Panc1 (cell line): ENCODE measurements around the gene OPN1LW. TPM values are rescaled to one million over a fixed set of nuclear protein-coding genes. Genes with fewer than 3 reads are reported as not detected.
A peak's percentile ranks its signal among the peaks of the same experiment; 100 is the strongest.
"Not testable (repeated sequence)": the region's sequence is repeated elsewhere in the genome, so short reads cannot be mapped to it uniquely, and the experiment has no call there.

ENCODE experiments used
- ATAC-seq: fragments of 200-7000 bp; cut with Tn5 transposase; 2 replicates; pipeline ENCODE4 v1.9.1; 2020; ENCODE audit warnings: mild to moderate bottlenecking, moderate library complexity
- BruUV-seq: library from RNA; stranded (reverse); fragments of 400-500 nt; replicated peaks from 2 replicates; lab custom pipeline; 2021; lab: Mats Ljungman, UMichigan
- CTCF ChIA-PET: fragments of 300-600 bp; sonication (Branson Sonifier 250); formaldehyde crosslinking; loops from one replicate; lab custom pipeline; 2022; ENCODE audit warnings: antibody characterized with exemption; lab: Charles Lee
- POLR2A ChIA-PET: fragments of 300-600 bp; sonication (Branson Sonifier 250); formaldehyde crosslinking; loops from one replicate; lab custom pipeline; 2022; ENCODE audit warnings: antibody characterized with exemption; lab: Charles Lee
- DNase-seq: peaks from one replicate; pipeline ENCODE4 v3.0.0-alpha.2; 2010; ENCODE audit warnings: low read depth, low spot score
- H3K27ac ChIP-seq: 2 replicates; pipeline ENCODE4 v1.5.1; 2011; ENCODE audit warnings: mild to moderate bottlenecking, low read length, inconsistent platforms
- H3K27me3 ChIP-seq: fragments of 200-500 bp; sonication (Bioruptor generic); 2 replicates; pipeline ENCODE4 v1.6.0; 2014; ENCODE audit warnings: low read length, inconsistent platforms; ENCODE audit not compliant: control insufficient read depth, insufficient read depth
- H3K36me3 ChIP-seq: fragments of 200-500 bp; sonication (Bioruptor generic); 2 replicates; pipeline ENCODE4 v1.5.1; 2014; ENCODE audit warnings: inconsistent platforms, mild to moderate bottlenecking, low read length, moderate library complexity; ENCODE audit not compliant: control insufficient read depth, insufficient read depth
- H3K4me1 ChIP-seq: 2 replicates; pipeline ENCODE4 v1.5.1; 2011; ENCODE audit warnings: inconsistent platforms, mild to moderate bottlenecking, low read length, moderate library complexity; ENCODE audit not compliant: control insufficient read depth, insufficient read depth
- H3K4me3 ChIP-seq, 2 experiments: 2 replicates each; pipeline ENCODE4 v1.5.1; 2011 to 2012; ENCODE audit warnings: low read depth in 2 of 2, low read length in 2 of 2, mild to moderate bottlenecking in 2 of 2, inconsistent platforms in 1 of 2, moderate library complexity in 1 of 2
- H3K9me3 ChIP-seq: fragments of 200-500 bp; sonication (Bioruptor generic); 2 replicates; pipeline ENCODE4 v1.5.1; 2014; ENCODE audit warnings: low read depth, mild to moderate bottlenecking, inconsistent platforms, low read length, moderate library complexity; ENCODE audit not compliant: control insufficient read depth, insufficient read depth
- in situ Hi-C: cut with HindIII; loops from 2 replicates; pipeline ENCODE4 v1.10.0; 2016; ENCODE audit warnings: low sequenced_read_pairs, low pct_unique_long_range_greater_than_20kb
- intact Hi-C: fragments of 100-400 bp; cut with micrococcal nuclease; formaldehyde crosslinking; loops from one replicate; pipeline ENCODE4 v1.10.0; 2022; ENCODE audit not compliant: unreplicated experiment
- total RNA-seq: library from RNA; stranded (reverse); gene quantifications from one replicate; pipeline ENCODE4 v1.2.1, GENCODE V29; 2021; ENCODE audit not compliant: unreplicated experiment

OPN1LW gene
- total RNA-seq, 1 experiment from 2014 or later: not detected

DNA sequence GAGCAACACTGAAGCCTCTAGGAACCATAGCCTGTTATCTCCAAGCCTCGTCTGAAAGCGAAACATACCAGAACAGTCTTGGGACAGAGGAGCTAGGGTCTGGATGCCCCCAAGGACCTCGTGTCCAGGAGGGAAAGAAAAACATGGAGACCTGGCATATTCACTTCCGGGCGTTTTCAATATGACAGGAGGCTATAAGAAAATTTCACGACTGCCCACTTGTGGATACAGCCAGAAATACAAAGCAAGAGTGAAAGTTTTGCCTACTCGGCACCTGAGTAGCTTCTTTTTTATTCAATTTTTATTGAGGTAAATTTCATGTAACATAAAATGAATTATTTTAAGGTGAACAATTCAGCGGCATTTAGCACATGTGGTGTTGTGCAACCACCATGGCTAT is 20.9 kb downstream of the OPN1LW start:
- DNase-seq, H3K4me3 ChIP-seq, H3K36me3 ChIP-seq, in situ Hi-C loops, POLR2A ChIA-PET, H3K27ac ChIP-seq, CTCF ChIA-PET, H3K27me3 ChIP-seq, H3K9me3 ChIP-seq, intact Hi-C loops, ATAC-seq, BruUV-seq, H3K4me1 ChIP-seq: not testable (repeated sequence)

DNA sequence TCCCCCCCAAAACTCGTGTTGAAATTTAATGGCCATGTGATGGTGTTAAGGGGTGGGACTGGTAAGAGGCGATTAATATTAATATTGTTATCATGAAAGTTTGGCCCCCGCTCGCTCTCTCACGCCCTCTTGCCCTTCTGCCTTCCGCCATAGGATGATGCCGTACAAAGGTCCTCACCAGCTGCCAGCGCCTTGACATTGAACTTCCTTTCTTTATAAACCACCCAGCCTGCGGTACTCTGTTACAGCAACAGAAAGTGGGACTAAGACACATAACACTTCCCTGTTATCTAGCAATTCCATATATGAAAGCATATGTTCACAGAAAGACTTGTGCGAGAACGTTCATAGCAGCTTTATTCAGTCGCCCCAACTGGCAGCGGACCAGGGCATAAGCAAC is 24.3 kb downstream of the OPN1LW start:
- H3K9me3 ChIP-seq, POLR2A ChIA-PET, BruUV-seq, H3K27ac ChIP-seq, in situ Hi-C loops, ATAC-seq, intact Hi-C loops, H3K4me3 ChIP-seq, H3K27me3 ChIP-seq, CTCF ChIA-PET, H3K4me1 ChIP-seq, H3K36me3 ChIP-seq, DNase-seq: not testable (repeated sequence)

DNA sequence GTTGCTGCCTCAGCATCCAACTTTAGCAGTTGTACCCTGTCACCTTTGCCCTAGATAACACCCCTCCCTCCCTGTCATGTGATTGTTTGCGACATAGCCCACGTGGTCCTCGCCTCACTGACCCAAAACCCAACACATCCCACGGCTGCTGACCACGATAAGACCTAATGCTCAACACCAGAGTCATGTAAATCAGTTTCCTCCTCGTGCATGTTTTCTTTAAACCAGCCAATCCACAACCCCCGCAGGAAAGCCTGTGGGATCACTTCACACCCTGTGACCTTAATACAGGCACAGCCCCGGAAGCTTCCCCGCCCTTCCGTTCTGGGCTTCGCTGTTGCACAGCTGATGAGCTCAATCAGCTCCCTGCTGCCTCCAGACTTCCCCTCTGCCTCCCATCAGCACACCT is 28.5 kb downstream of the OPN1LW start:
- POLR2A ChIA-PET, BruUV-seq, in situ Hi-C loops, H3K27me3 ChIP-seq, H3K4me1 ChIP-seq, H3K27ac ChIP-seq, intact Hi-C loops, H3K4me3 ChIP-seq, DNase-seq, H3K9me3 ChIP-seq, CTCF ChIA-PET, H3K36me3 ChIP-seq: not testable (repeated sequence)
- ATAC-seq: peak; percentile 68; the same call in 1 of the 2 replicates

DNA sequence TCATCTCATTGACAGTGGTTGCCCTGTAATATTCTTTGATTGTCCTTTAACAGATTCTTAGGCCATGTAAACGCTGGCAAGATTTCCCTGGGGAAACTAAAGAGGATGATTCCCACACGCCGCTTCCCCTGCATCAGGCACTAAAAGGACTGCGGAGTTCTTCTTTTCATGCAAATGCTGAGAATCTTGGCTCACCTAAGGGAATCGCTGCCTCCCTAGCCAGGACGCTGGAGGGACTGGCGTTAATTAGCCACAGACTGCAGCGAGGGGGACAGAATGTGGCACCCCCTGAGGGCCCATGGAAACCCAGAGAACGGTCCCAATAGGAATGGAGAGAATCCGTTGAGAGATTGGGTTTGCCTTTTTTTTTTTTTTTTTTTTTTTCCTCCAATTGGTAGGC is 30.3 kb downstream of the OPN1LW start:
- ATAC-seq, in situ Hi-C loops, H3K4me3 ChIP-seq, H3K4me1 ChIP-seq, H3K27me3 ChIP-seq, H3K9me3 ChIP-seq, POLR2A ChIA-PET, intact Hi-C loops, H3K27ac ChIP-seq, H3K36me3 ChIP-seq, CTCF ChIA-PET, BruUV-seq, DNase-seq: not testable (repeated sequence)

DNA sequence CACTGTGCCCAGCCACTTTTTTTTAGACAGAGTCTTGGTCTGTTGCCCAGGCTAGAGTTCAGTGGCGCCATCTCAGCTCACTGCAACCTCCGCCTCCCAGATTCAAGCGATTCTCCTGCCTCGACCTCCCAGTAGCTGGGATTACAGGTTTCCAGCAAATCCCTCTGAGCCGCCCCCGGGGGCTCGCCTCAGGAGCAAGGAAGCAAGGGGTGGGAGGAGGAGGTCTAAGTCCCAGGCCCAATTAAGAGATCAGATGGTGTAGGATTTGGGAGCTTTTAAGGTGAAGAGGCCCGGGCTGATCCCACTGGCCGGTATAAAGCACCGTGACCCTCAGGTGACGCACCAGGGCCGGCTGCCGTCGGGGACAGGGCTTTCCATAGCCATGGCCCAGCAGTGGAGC is 38.3 kb downstream of the OPN1LW start, which contains the start of gene OPN1MW:
TSS of gene OPN1MW (plus strand) at position 301 of the 400 bp plus-strand sequence. CDS start at position 383, 82 bp downstream.
- H3K4me3 ChIP-seq, in situ Hi-C loops, H3K36me3 ChIP-seq, intact Hi-C loops, H3K9me3 ChIP-seq, BruUV-seq, CTCF ChIA-PET, POLR2A ChIA-PET, H3K27ac ChIP-seq, ATAC-seq, DNase-seq, H3K27me3 ChIP-seq, H3K4me1 ChIP-seq: not testable (repeated sequence)

DNA sequence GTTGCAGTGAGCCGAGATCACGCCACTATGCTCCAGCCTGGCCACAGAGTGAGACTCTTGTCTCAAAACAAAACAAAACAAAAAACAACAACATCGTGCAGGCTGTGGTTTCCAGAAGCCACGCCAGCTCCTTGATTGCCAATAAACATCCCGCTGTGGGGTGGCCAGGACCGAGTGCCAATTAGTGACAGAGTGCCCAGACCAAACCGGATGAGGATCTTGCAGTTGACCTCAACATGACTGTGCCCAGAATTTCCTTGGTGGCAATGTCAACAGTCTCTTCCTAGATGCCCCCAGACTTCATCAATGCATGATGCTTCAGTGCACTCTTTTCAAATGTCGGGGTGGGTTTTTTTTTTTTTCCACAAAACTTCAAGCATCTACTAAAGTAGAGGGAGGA is 39.8 kb downstream of the OPN1LW start:
- H3K4me1 ChIP-seq, ATAC-seq, H3K27ac ChIP-seq, H3K4me3 ChIP-seq, intact Hi-C loops, H3K27me3 ChIP-seq, POLR2A ChIA-PET, H3K9me3 ChIP-seq, DNase-seq, BruUV-seq, in situ Hi-C loops, H3K36me3 ChIP-seq, CTCF ChIA-PET: not testable (repeated sequence)

DNA sequence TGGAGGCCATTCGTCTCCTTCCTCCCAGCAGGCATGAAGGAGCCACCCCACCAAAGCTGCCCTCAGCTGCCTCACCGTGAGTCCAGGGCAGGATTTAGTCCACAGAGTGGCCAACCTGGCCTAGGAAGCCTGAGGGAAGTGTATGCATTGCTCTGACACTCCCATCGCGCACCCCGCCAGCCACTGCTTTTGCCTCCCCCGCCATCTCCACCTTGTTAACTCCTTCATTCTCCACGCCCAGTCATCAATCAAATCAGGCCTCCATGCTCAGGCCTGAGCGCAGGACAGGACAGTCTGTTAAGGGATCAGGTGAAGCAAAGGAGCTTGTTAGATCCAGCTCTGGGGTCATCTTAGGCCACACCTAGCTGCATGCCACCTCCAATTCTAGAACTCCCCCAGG is 48.8 kb downstream of the OPN1LW start:
- POLR2A ChIA-PET, H3K9me3 ChIP-seq, H3K36me3 ChIP-seq, CTCF ChIA-PET, in situ Hi-C loops, DNase-seq, ATAC-seq, H3K27me3 ChIP-seq, H3K27ac ChIP-seq, H3K4me1 ChIP-seq, H3K4me3 ChIP-seq, intact Hi-C loops, BruUV-seq: not testable (repeated sequence)

DNA sequence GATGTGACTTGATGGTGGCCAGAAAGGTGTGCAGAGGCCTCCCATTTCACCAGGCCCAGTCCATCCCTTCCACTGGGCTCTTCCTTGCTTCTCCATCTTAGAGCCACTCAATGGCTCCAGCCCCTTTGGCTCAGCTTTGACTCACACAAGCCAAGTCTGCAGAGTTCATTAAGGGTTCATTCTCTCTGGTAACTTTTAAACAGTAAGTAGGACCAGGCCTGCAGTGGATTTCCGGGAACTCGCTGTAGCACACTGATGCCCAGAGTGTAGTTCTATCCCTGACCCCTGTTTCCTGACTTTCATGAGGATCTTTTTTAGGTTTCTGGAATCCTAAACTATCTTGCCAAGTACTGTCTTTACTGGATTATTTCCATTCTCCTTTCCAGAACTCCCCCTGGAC is 50.3 kb downstream of the OPN1LW start:
- H3K27me3 ChIP-seq, H3K4me3 ChIP-seq, in situ Hi-C loops, H3K27ac ChIP-seq, H3K36me3 ChIP-seq, intact Hi-C loops, H3K9me3 ChIP-seq, BruUV-seq, CTCF ChIA-PET, POLR2A ChIA-PET, ATAC-seq, H3K4me1 ChIP-seq, DNase-seq: not testable (repeated sequence)
